Measurements from ENCODE around the gene OR6K6. TPM values are rescaled to one million over a fixed set of nuclear protein-coding genes. Genes with fewer than 3 reads are reported as not detected.

OR6K6 gene
- not detected in 2 replicates for total RNA-seq (2014; rRNA removed; shearing (Covaris generic))
- polyA plus RNA-seq (2015; cell fraction: cytosol; rRNA removed): not detected in 2 replicates
- not detected in 2 replicates for polyA plus RNA-seq (2015; cell fraction: nucleus; rRNA removed)

- in situ Hi-C loops (cut with HindIII; ENCODE audit: low pct_unique_long_range_greater_than_20kb, low sequenced_read_pairs): no loop called here
- DNase-seq (ENCODE audit: low read depth, low spot score): no peak
Measured at GRCh38 chr1:158754420-158754819, at the start of gene OR6K6. OR6K6 (plus strand) TSS chr1:158754720; CDS start chr1:158754888, 168 bp downstream.

GRCh38 chr1:158706096-158706495 lies 48.4 kb upstream of the OR6K6 start:
- in situ Hi-C loops (cut with HindIII; ENCODE audit: low pct_unique_long_range_greater_than_20kb, low sequenced_read_pairs): no loop called here
- DNase-seq (ENCODE audit: low read depth, low spot score): no peak

- in situ Hi-C loops (cut with HindIII; ENCODE audit: low pct_unique_long_range_greater_than_20kb, low sequenced_read_pairs): no loop called here
- DNase-seq (ENCODE audit: low read depth, low spot score): no peak
Measured at GRCh38 chr1:158711098-158711497, 43.4 kb upstream of the OR6K6 start.

GRCh38 chr1:158714754-158715153 lies 39.8 kb upstream of the OR6K6 start:
- in situ Hi-C loops (cut with HindIII; ENCODE audit: low pct_unique_long_range_greater_than_20kb, low sequenced_read_pairs): no loop called here
- no peak for DNase-seq (ENCODE audit: low read depth, low spot score)

- in situ Hi-C loops (cut with HindIII; ENCODE audit: low pct_unique_long_range_greater_than_20kb, low sequenced_read_pairs): no loop called here
- DNase-seq (ENCODE audit: low read depth, low spot score): no peak
Measured at GRCh38 chr1:158716335-158716734, 38.2 kb upstream of the OR6K6 start.

GRCh38 chr1:158717344-158717743 lies 37.2 kb upstream of the OR6K6 start:
- in situ Hi-C loops (cut with HindIII; ENCODE audit: low pct_unique_long_range_greater_than_20kb, low sequenced_read_pairs): no loop called here
- DNase-seq (ENCODE audit: low read depth, low spot score): no peak

GRCh38 chr1:158719664-158720063 lies 34.9 kb upstream of the OR6K6 start:
- in situ Hi-C loops (cut with HindIII; ENCODE audit: low pct_unique_long_range_greater_than_20kb, low sequenced_read_pairs): no loop called here
- no peak for DNase-seq (ENCODE audit: low read depth, low spot score)

- in situ Hi-C loops (cut with HindIII; ENCODE audit: low pct_unique_long_range_greater_than_20kb, low sequenced_read_pairs): no loop called here
- DNase-seq (ENCODE audit: low read depth, low spot score): no peak
Measured at GRCh38 chr1:158720620-158721019, 33.9 kb upstream of the OR6K6 start, which contains the start of gene OR6K3. OR6K3 (minus strand) TSS chr1:158720720; CDS start chr1:158718115, 2,605 bp downstream.

GRCh38 chr1:158724442-158724841 lies 30.1 kb upstream of the OR6K6 start:
- DNase-seq (ENCODE audit: low read depth, low spot score): no peak

GRCh38 chr1:158728510-158729225 lies 25.9 kb upstream of the OR6K6 start:
- in situ Hi-C loops (cut with HindIII; ENCODE audit: low pct_unique_long_range_greater_than_20kb, low sequenced_read_pairs): no loop called here

More at GRCh38 chr1:158724442-158724841, 30.1 kb upstream of the OR6K6 start:
- in situ Hi-C loops (cut with HindIII; ENCODE audit: low pct_unique_long_range_greater_than_20kb, low sequenced_read_pairs): no loop called here

GRCh38 chr1:158730453-158730852 lies 24.1 kb upstream of the OR6K6 start:
- in situ Hi-C loops (cut with HindIII; ENCODE audit: low pct_unique_long_range_greater_than_20kb, low sequenced_read_pairs): no loop called here
- DNase-seq (ENCODE audit: low read depth, low spot score): no peak

More at GRCh38 chr1:158728510-158729225, 25.9 kb upstream of the OR6K6 start:
- no peak for DNase-seq (ENCODE audit: low read depth, low spot score)

- DNase-seq (ENCODE audit: low read depth, low spot score): no peak
- in situ Hi-C loops (cut with HindIII; ENCODE audit: low pct_unique_long_range_greater_than_20kb, low sequenced_read_pairs): no loop called here
Measured at GRCh38 chr1:158731707-158732106, 22.8 kb upstream of the OR6K6 start.

- in situ Hi-C loops (cut with HindIII; ENCODE audit: low pct_unique_long_range_greater_than_20kb, low sequenced_read_pairs): no loop called here
- DNase-seq (ENCODE audit: low read depth, low spot score): no peak
Measured at GRCh38 chr1:158732524-158732923, 22.0 kb upstream of the OR6K6 start.

GRCh38 chr1:158735848-158736247 lies 18.7 kb upstream of the OR6K6 start:
- no peak for DNase-seq (ENCODE audit: low read depth, low spot score)
- in situ Hi-C loops (cut with HindIII; ENCODE audit: low pct_unique_long_range_greater_than_20kb, low sequenced_read_pairs): no loop called here

- DNase-seq (ENCODE audit: low read depth, low spot score): no peak
- in situ Hi-C loops (cut with HindIII; ENCODE audit: low pct_unique_long_range_greater_than_20kb, low sequenced_read_pairs): no loop called here
Measured at GRCh38 chr1:158752155-158752712, 2.3 kb upstream of the OR6K6 start.

- in situ Hi-C loops (cut with HindIII; ENCODE audit: low pct_unique_long_range_greater_than_20kb, low sequenced_read_pairs): no loop called here
- no peak for DNase-seq (ENCODE audit: low read depth, low spot score)
Measured at GRCh38 chr1:158771950-158772866, 17.7 kb downstream of the OR6K6 start, which contains the start of gene OR6N1. OR6N1 (minus strand) TSS chr1:158772195; CDS start chr1:158766682, 5,513 bp downstream.

- in situ Hi-C loops (cut with HindIII; ENCODE audit: low pct_unique_long_range_greater_than_20kb, low sequenced_read_pairs): no loop called here
- DNase-seq (ENCODE audit: low read depth, low spot score): no peak
Measured at GRCh38 chr1:158781104-158781503, 26.6 kb downstream of the OR6K6 start, which contains the start of gene OR6N2. OR6N2 (minus strand) TSS chr1:158781204; CDS start chr1:158777635, 3,569 bp downstream.

- DNase-seq (ENCODE audit: low read depth, low spot score): peak; percentile 55
- in situ Hi-C loops (cut with HindIII; ENCODE audit: low pct_unique_long_range_greater_than_20kb, low sequenced_read_pairs): no loop called here
Measured at GRCh38 chr1:158793604-158794003, 39.1 kb downstream of the OR6K6 start.
